AG10803 (cell line): ENCODE results near the gene FBLN2.
"Not testable (repeated sequence)": the region's sequence is repeated elsewhere in the genome, so short reads cannot be mapped to it uniquely, and the experiment has no call there.

ENCODE experiments used
- DNase-seq: peaks from one replicate; pipeline ENCODE4 v3.0.0; 2010; ENCODE audit warnings: low read depth
- H3K4me3 ChIP-seq: 2 replicates; pipeline ENCODE4 v1.5.1; 2011; ENCODE audit warnings: mild to moderate bottlenecking, low read length, control low read depth
- TF ChIP-seq, protein P1 (sequence below): conservative IDR thresholded peaks from 2 replicates; pipeline ENCODE4 v1.5.1; 2011; ENCODE audit warnings: mild to moderate bottlenecking, low read length, control low read depth, inconsistent platforms

The FBLN2 gene

DNA sequence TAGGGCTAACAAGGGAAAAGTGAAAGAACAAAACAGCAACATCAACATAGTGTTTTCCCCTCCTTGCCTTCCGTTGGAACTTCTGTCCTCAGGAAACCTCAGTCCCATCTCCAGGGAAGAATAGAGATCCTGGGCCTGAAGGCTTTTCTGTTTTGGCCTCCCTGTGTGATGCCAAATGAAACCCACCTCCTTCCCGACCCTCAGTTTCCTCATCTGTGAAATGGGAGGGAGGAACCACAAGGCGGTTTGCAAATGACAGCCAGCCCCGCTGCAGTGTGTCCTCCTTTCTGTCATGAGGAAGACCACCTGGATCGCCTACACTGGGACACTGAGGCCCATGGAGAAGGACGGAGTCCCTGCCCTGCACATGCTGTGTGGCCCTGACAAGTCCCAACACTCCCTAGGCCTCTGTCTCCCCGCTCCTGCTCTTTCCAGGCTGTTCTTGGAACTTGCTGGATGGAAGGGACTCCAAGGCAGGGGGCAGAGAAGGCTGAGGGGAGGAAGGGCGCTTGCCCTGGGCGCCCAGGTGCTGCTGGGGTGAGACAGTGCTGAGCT is 28.5 kb upstream of the FBLN2 start:
- TF ChIP-seq, protein P1, sequence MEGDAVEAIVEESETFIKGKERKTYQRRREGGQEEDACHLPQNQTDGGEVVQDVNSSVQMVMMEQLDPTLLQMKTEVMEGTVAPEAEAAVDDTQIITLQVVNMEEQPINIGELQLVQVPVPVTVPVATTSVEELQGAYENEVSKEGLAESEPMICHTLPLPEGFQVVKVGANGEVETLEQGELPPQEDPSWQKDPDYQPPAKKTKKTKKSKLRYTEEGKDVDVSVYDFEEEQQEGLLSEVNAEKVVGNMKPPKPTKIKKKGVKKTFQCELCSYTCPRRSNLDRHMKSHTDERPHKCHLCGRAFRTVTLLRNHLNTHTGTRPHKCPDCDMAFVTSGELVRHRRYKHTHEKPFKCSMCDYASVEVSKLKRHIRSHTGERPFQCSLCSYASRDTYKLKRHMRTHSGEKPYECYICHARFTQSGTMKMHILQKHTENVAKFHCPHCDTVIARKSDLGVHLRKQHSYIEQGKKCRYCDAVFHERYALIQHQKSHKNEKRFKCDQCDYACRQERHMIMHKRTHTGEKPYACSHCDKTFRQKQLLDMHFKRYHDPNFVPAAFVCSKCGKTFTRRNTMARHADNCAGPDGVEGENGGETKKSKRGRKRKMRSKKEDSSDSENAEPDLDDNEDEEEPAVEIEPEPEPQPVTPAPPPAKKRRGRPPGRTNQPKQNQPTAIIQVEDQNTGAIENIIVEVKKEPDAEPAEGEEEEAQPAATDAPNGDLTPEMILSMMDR, result no peak
- no peak overlapping the region for H3K4me3 ChIP-seq
- DNase-seq, result no peak

DNA sequence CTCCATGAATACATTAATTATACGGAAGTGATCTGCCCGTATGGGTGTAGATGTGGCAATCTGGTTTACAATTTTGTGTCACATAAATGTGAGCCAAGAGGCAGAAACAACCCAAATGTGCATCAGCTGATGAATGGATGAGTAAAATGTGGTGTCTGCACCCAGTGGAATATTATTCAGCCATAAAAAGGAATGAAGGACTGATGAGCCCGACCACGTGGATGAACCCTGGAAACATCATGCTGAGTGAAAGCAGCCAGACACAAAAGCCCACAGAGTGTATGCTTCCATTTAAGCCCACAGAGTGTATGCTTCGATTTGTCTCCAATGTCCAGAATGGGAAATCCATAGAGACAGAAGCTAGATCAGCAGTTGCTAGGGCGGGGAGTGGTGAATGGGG is 27.6 kb upstream of the FBLN2 start:
- TF ChIP-seq, protein P1, result no peak
- DNase-seq, result no peak
- no peak overlapping the region for H3K4me3 ChIP-seq

DNA sequence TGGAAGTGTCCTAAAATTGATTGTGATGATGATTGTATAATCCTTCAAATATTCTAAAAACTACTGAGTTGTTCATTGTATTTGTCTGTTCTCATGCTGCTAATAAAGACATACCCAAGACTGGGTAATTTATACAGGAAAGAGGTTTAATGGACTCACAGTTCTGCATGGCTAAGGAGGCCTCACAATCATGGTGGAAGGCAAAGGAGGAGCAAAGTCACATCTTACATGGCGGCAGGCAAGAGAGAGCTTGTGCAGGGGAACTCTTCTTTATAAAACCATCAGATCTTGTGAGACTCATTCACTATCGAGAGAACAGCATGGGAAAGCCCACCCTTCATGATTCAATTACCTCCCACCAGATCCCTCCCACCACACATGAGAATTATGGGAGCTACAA is 27.2 kb upstream of the FBLN2 start:
- H3K4me3 ChIP-seq, DNase-seq: not testable (repeated sequence)

DNA sequence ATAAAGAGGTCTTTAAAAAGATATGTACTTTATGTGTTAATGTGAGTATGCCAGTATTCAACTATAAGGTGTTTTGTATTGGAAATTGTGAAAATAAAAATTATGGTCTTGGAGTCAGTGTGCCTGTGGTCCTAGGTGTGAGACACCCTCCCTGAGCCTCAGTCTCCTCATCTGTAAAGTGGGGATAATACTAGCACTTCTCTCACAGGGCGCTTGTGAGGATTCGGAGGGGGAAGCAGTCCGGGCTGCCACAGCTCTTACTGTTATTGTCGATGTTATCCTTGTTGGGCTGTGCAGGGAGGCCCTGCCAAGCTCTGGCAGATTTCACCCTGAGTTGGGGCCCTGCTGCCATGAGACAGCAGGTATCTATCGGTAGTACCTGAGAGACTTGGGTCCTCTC is 26.7 kb upstream of the FBLN2 start:
- DNase-seq, result no peak
- H3K4me3 ChIP-seq, result no peak overlapping the region
- TF ChIP-seq, protein P1, result no peak

DNA sequence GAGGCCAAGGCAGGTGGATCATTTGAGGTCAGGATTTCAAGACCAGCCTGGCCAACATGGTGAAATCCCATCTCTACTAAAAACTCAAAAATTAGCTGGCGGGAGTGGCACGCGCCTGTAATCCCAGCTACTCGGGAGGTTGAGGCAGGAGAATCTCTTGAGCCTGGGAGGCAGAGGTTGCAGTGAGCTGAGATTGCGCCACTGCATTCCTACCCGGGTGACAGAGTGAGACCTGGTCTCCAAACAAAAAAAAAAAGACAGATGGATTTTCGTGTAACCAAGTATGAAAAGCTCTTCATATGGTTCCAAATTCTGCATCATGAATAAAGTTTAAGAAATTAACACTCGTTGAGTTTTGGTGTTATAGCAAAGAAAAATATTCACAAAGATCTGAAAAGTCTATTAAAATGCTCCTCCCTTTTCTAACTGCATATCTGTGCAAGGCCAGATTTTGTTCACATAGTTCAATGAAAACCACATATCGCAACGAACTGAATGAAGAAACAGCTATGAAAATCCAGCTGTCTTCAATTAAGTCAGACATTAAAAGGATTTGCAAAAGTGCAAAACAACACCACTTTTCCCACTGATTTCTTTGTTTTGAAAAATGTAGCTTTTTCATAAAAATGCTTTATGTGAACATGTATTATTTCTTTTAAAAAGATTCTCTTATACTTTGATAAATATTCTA is 23.8 kb upstream of the FBLN2 start:
- peak; percentile 95 for DNase-seq
- H3K4me3 ChIP-seq, result no peak overlapping the region
- TF ChIP-seq, protein P1, result no peak

DNA sequence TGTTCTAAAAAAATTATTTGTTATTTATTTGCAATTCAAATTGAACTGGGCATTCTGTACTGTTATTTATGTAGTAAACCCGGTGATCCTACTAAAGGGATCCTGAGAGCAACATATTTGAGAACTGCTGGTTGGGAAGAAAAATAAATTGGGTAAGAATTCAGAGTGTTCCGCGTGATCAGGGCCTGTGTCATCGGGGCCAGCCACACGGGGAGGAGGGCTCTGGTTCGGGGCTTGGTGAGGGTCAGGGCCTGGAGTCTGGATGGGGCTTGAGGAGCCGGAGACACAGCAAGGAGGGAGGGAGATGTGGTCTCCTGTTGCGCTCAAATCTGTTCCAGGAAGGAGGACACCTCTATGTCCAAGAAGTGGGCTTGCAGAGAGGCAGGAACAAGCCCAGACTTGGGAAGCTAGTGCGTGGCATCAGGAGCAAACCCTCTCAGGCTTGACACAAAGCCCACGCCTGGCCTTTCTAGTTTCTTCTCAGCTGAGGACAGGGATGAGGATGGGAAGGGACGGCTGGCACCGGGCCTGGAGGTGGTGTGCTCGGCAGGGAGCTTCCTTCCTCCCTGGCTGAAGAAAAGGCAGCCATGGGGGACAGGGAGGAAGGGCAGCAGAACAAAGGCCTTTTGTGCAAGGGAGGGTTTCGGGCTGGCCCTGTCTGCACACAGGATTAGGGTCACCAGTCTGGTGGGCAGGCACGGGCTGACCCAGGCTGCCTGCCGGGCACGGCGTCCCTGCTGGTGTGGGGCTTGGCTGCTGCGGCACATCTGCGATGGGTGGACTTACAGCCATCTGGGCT is 22.9 kb upstream of the FBLN2 start:
- TF ChIP-seq, protein P1, result no peak
- DNase-seq, result peak; percentile 81

DNA sequence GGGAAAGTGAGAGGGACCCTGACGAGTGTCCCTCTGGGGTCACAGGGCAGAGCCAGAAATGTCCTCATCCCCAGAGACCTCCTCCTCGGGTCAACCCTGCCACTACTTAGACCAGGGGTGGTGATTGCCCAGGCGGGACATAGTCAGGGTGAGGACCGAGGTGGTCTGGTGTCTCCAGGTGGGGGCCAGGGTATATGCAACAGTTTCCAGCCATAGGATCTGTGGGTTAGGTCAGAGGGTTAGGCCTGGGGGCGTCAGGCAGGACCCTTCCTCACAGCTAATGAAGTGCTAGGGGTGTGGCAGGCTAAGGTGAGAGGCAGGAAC is 22.3 kb upstream of the FBLN2 start:
- no peak for DNase-seq
- H3K4me3 ChIP-seq, result no peak overlapping the region
- TF ChIP-seq, protein P1, result no peak

More for the DNA sequence above, 22.9 kb upstream of the FBLN2 start:
- H3K4me3 ChIP-seq, result no peak overlapping the region
